ENCODE measurements around the gene SRA1. TPM values are rescaled to one million over a fixed set of nuclear protein-coding genes. Genes with fewer than 3 reads are reported as not detected.

The SRA1 gene
- total RNA-seq, 1 experiment from 2014 or later: 52.0 TPM

DNA sequence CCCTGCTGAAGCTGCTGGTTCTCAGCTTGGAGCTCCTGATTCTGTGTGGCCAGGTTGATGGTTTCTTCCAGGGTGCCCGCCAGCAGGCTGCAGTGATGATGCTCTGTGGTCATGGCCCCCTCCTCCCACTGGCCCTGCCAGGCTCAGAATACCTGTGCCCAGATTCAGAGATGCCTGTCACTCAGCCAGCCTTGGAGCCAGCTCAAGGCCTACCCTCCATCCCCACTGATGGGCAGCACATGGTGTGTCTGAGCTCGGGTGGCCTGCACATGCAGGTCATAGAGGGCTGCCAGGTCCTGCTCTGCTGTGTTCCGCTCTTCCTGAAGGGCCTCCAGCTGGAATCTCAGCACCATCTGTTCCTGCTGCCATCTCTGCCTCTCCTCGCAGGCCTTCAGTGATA lies 12.8 kb upstream of the SRA1 start:
- no peak for TF ChIP-seq TCF7L2 (IDR thresholded peaks at IDR 0.05; ENCODE audit: low read depth, low read length)
- H3K4me1 ChIP-seq (ENCODE audit: control insufficient read depth, insufficient read depth, low read length): peaks cover 14% of the 10 kb centered on the region
- H3K36me3 ChIP-seq (ENCODE audit: control insufficient read depth, insufficient read depth, low read length): peaks cover 9% of the 10 kb centered on the region
- no peaks in the 10 kb centered on the region for H3K9me3 ChIP-seq (ENCODE audit: control insufficient read depth, insufficient read depth, low read depth, low read length)
- H3K27me3 ChIP-seq (ENCODE audit: control insufficient read depth, insufficient read depth, low read length): no peaks in the 10 kb centered on the region
- ChIA-PET CTCF (interaction anchor here (0.5 to 0.6 kb wide), 2 partner anchors 100 to 204 kb away, joined by 3 to 5 read pairs; no protein-coding TSS in a partner anchor), POLR2A (no interaction called here)
- in situ Hi-C loops (cut with HindIII; ENCODE audit: low pct_unique_long_range_greater_than_20kb, low sequenced_read_pairs) (no loop called here), intact Hi-C loops (cut with micrococcal nuclease; ENCODE audit: unreplicated experiment) (loop anchor here (10.0 kb wide), 1 partner anchor 145 kb away; no protein-coding TSS in a partner anchor)
- no TSS peak for BruUV-seq (replicated peaks)
- no peak for ATAC-seq
- H3K4me3 ChIP-seq (ENCODE audit: low read depth in 2 of 2, low read length in 2 of 2): no peak overlapping the region
- DNase-seq (ENCODE audit: low read depth, low spot score): no peak
- no peak overlapping the region for H3K27ac ChIP-seq (ENCODE audit: low read length)

DNA sequence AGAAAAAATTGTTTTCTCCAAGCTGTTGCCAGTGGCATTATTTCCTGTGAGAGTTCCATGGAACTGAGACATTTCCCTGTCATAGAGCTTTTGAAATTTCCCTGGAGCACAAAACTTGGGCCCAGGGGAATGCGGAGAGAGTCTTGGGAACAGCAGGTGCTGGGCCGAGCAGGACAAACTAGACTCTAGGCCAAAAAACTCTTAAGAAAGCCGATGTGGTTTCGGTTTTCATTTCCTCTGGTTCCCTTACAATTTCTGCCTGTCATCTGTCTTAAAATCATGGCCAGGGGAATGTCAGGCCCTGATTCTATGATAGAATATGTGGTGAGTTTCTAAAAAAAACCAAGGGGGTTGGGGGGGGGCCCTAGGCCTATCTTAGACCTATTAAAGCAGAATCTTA lies 11.9 kb upstream of the SRA1 start:
- POLR2A ChIA-PET: interaction anchor here (0.6 kb wide), 1 partner anchor 39 kb away, joined by 9 read pairs; no protein-coding TSS in a partner anchor
- peaks cover 14% of the 10 kb centered on the region for H3K4me1 ChIP-seq (ENCODE audit: control insufficient read depth, insufficient read depth, low read length)

More for the DNA sequence above, 11.9 kb upstream of the SRA1 start:
- DNase-seq (ENCODE audit: low read depth, low spot score) (no peak), ATAC-seq (no peak)
- Histone ChIP-seq H3K27me3 (ENCODE audit: control insufficient read depth, insufficient read depth, low read length) (no peaks in the 10 kb centered on the region), H3K9me3 (ENCODE audit: control insufficient read depth, insufficient read depth, low read depth, low read length) (no peaks in the 10 kb centered on the region), H3K36me3 (ENCODE audit: control insufficient read depth, insufficient read depth, low read length) (peaks cover 9% of the 10 kb centered on the region), H3K27ac (ENCODE audit: low read length) (no peak overlapping the region), H3K4me3 (ENCODE audit: low read depth in 2 of 2, low read length in 2 of 2) (no peak overlapping the region)
- CTCF ChIA-PET: interaction anchor here (0.6 kb wide), 1 partner anchor 101 kb away, joined by 5 read pairs; no protein-coding TSS in a partner anchor
- in situ Hi-C loops (cut with HindIII; ENCODE audit: low pct_unique_long_range_greater_than_20kb, low sequenced_read_pairs): no loop called here
- no TSS peak for BruUV-seq (replicated peaks)
- intact Hi-C loops (cut with micrococcal nuclease; ENCODE audit: unreplicated experiment): no loop called here
- TF ChIP-seq, protein P1, sequence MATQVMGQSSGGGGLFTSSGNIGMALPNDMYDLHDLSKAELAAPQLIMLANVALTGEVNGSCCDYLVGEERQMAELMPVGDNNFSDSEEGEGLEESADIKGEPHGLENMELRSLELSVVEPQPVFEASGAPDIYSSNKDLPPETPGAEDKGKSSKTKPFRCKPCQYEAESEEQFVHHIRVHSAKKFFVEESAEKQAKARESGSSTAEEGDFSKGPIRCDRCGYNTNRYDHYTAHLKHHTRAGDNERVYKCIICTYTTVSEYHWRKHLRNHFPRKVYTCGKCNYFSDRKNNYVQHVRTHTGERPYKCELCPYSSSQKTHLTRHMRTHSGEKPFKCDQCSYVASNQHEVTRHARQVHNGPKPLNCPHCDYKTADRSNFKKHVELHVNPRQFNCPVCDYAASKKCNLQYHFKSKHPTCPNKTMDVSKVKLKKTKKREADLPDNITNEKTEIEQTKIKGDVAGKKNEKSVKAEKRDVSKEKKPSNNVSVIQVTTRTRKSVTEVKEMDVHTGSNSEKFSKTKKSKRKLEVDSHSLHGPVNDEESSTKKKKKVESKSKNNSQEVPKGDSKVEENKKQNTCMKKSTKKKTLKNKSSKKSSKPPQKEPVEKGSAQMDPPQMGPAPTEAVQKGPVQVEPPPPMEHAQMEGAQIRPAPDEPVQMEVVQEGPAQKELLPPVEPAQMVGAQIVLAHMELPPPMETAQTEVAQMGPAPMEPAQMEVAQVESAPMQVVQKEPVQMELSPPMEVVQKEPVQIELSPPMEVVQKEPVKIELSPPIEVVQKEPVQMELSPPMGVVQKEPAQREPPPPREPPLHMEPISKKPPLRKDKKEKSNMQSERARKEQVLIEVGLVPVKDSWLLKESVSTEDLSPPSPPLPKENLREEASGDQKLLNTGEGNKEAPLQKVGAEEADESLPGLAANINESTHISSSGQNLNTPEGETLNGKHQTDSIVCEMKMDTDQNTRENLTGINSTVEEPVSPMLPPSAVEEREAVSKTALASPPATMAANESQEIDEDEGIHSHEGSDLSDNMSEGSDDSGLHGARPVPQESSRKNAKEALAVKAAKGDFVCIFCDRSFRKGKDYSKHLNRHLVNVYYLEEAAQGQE (IDR thresholded peaks at IDR 0.05; ENCODE audit: insufficient read depth in 1 of 2, low read depth in 2 of 2, low read length in 1 of 2): no peak
- TF ChIP-seq, protein P2, sequence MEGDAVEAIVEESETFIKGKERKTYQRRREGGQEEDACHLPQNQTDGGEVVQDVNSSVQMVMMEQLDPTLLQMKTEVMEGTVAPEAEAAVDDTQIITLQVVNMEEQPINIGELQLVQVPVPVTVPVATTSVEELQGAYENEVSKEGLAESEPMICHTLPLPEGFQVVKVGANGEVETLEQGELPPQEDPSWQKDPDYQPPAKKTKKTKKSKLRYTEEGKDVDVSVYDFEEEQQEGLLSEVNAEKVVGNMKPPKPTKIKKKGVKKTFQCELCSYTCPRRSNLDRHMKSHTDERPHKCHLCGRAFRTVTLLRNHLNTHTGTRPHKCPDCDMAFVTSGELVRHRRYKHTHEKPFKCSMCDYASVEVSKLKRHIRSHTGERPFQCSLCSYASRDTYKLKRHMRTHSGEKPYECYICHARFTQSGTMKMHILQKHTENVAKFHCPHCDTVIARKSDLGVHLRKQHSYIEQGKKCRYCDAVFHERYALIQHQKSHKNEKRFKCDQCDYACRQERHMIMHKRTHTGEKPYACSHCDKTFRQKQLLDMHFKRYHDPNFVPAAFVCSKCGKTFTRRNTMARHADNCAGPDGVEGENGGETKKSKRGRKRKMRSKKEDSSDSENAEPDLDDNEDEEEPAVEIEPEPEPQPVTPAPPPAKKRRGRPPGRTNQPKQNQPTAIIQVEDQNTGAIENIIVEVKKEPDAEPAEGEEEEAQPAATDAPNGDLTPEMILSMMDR (IDR thresholded peaks at IDR 0.05): no peak
- TF ChIP-seq POLR2AphosphoS5 (IDR thresholded peaks at IDR 0.05; ENCODE audit: low read depth, low read length) (no peak), TCF7L2 (IDR thresholded peaks at IDR 0.05; ENCODE audit: low read depth, low read length) (no peak), SIN3A (IDR thresholded peaks at IDR 0.05; ENCODE audit: borderline replicate concordance, insufficient read depth, low read depth, low read length) (no peak)

Measured in Panc1 (cell line).